ENCODE data around the gene EML4. TPM values are rescaled to one million over a fixed set of nuclear protein-coding genes. Genes with fewer than 3 reads are reported as not detected.

The EML4 gene
- total RNA-seq, 1 experiment from 2014 or later = 52.0 TPM

GRCh38 chr2:42298132-42298531 lies 129.0 kb downstream of the EML4 start:
- no peaks in the 10 kb centered on the region for H3K4me1 ChIP-seq (replicated peaks; ENCODE audit: insufficient read depth)
- no peak overlapping the region for H3K4me2 ChIP-seq
- no peaks in the 10 kb centered on the region for H3K27me3 ChIP-seq (ENCODE audit: insufficient read depth, low read depth)
- intact Hi-C loops (cut with micrococcal nuclease; ENCODE audit: unreplicated experiment) = no loop called here
- no peaks in the 10 kb centered on the region for H3F3A ChIP-seq (ENCODE audit: insufficient read depth, low read depth)
- H3K36me3 ChIP-seq (ENCODE audit: low read depth) = peaks cover 26% of the 10 kb centered on the region
- ChIA-PET POLR2A (ENCODE audit: unreplicated experiment) (no interaction called here), CTCF (no interaction called here)
- H3K4me3 ChIP-seq = no peak overlapping the region
- BruUV-seq (replicated peaks) = no TSS peak
- TF ChIP-seq EZH2 (IDR thresholded peaks at IDR 0.05; ENCODE audit: low read depth) = no peak
- TF ChIP-seq, protein P1, sequence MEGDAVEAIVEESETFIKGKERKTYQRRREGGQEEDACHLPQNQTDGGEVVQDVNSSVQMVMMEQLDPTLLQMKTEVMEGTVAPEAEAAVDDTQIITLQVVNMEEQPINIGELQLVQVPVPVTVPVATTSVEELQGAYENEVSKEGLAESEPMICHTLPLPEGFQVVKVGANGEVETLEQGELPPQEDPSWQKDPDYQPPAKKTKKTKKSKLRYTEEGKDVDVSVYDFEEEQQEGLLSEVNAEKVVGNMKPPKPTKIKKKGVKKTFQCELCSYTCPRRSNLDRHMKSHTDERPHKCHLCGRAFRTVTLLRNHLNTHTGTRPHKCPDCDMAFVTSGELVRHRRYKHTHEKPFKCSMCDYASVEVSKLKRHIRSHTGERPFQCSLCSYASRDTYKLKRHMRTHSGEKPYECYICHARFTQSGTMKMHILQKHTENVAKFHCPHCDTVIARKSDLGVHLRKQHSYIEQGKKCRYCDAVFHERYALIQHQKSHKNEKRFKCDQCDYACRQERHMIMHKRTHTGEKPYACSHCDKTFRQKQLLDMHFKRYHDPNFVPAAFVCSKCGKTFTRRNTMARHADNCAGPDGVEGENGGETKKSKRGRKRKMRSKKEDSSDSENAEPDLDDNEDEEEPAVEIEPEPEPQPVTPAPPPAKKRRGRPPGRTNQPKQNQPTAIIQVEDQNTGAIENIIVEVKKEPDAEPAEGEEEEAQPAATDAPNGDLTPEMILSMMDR (conservative IDR thresholded peaks at IDR 0.05) = no peak
- no peak overlapping the region for H2AFZ ChIP-seq
- no peak overlapping the region for H3K27ac ChIP-seq
- H4K20me1 ChIP-seq (ENCODE audit: insufficient read depth) = no peaks in the 10 kb centered on the region
- DNase-seq = no peak
- no peaks in the 10 kb centered on the region for H3K79me2 ChIP-seq (ENCODE audit: low read depth)
- H3K9me2 ChIP-seq (ENCODE audit: insufficient read depth) = no peaks in the 10 kb centered on the region
- H3K9me3 ChIP-seq (ENCODE audit: insufficient read depth, low read depth) = no peaks in the 10 kb centered on the region

DNA sequence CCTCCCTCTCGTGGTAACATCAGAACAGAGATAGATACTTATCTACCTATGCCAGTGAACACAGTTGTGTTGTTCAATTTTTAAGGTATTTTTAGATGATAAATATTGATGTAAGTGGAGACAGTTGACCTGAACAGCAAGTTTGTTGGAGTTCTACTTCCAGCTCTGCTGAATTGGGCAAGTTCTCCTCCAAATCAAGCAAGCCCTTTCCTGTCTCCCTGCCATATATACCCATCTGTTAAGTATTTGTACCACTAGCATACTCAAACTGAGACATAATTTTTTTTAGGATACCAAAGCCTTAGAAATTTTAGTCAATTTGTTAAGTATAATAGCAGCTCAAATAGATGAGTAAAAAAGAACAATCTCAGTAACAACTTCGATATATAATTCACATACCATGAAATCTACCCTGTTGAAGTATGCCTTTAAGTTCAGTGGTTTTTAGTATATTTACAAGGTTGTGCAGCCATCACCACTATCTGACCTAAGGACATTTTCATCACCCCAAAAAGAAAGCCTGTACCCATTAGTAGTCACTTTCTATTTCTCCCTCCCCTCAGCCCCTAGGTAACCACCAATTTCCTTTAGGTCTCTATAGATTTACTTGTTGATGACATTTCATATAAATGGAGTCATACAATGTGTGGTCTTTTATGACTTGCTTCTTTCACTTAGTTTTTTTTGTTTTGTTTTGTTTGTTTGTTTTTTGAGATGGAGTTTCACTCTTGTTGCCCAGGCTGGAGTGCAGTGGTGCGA lies 130.0 kb downstream of the EML4 start:
- TF ChIP-seq, protein P1 (conservative IDR thresholded peaks at IDR 0.05) = no peak
- TF ChIP-seq EZH2 (IDR thresholded peaks at IDR 0.05; ENCODE audit: low read depth) = no peak
- H2AFZ ChIP-seq = no peak overlapping the region
- no TSS peak for BruUV-seq (replicated peaks)
- ChIA-PET POLR2A (ENCODE audit: unreplicated experiment) (no interaction called here), CTCF (no interaction called here)
- intact Hi-C loops (cut with micrococcal nuclease; ENCODE audit: unreplicated experiment) = no loop called here
- H3K27me3 ChIP-seq (ENCODE audit: insufficient read depth, low read depth) = no peaks in the 10 kb centered on the region
- no peaks in the 10 kb centered on the region for H4K20me1 ChIP-seq (ENCODE audit: insufficient read depth)
- H3K9me3 ChIP-seq (ENCODE audit: insufficient read depth, low read depth) = no peaks in the 10 kb centered on the region
- no peaks in the 10 kb centered on the region for H3F3A ChIP-seq (ENCODE audit: insufficient read depth, low read depth)
- no peak overlapping the region for H3K4me2 ChIP-seq
- H3K4me1 ChIP-seq (replicated peaks; ENCODE audit: insufficient read depth) = no peaks in the 10 kb centered on the region
- no peak overlapping the region for H3K4me3 ChIP-seq
- H3K9me2 ChIP-seq (ENCODE audit: insufficient read depth) = no peaks in the 10 kb centered on the region
- H3K79me2 ChIP-seq (ENCODE audit: low read depth) = no peaks in the 10 kb centered on the region
- H3K36me3 ChIP-seq (ENCODE audit: low read depth) = peaks cover 33% of the 10 kb centered on the region
- H3K27ac ChIP-seq = no peak overlapping the region
- DNase-seq = no peak

DNA sequence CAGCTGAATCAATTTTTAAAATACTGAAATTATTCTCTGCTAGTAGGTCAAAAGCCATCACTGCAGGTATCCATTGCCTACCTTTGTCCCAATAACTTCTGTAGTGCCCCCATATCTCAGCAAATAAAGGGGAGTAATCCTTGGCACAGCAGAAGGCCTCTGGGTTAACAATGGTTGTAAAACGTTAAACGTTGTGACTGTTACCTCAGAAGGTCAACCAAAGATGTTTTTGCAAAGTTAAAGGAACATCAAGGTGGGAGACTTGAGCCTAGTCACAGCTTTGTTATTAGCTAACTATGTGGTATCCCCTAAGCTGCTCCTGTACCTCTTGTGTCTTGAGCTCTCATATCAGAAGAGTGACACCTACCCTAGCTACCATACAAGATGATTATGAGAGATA lies 131.4 kb downstream of the EML4 start:
- no TSS peak for BruUV-seq (replicated peaks)
- TF ChIP-seq, protein P1 (conservative IDR thresholded peaks at IDR 0.05) = no peak
- no peak for TF ChIP-seq EZH2 (IDR thresholded peaks at IDR 0.05; ENCODE audit: low read depth)
- ChIA-PET POLR2A (ENCODE audit: unreplicated experiment) (no interaction called here), CTCF (no interaction called here)
- H3K4me2 ChIP-seq = no peak overlapping the region
- DNase-seq = no peak
- no peaks in the 10 kb centered on the region for H3K4me1 ChIP-seq (replicated peaks; ENCODE audit: insufficient read depth)
- no peaks in the 10 kb centered on the region for H3K27me3 ChIP-seq (ENCODE audit: insufficient read depth, low read depth)
- intact Hi-C loops (cut with micrococcal nuclease; ENCODE audit: unreplicated experiment) = no loop called here
- no peaks in the 10 kb centered on the region for H3K9me2 ChIP-seq (ENCODE audit: insufficient read depth)
- H3K27ac ChIP-seq = no peak overlapping the region
- H3K4me3 ChIP-seq = no peak overlapping the region
- H4K20me1 ChIP-seq (ENCODE audit: insufficient read depth) = no peaks in the 10 kb centered on the region
- no peaks in the 10 kb centered on the region for H3F3A ChIP-seq (ENCODE audit: insufficient read depth, low read depth)
- H3K79me2 ChIP-seq (ENCODE audit: low read depth) = no peaks in the 10 kb centered on the region
- H3K9me3 ChIP-seq (ENCODE audit: insufficient read depth, low read depth) = no peaks in the 10 kb centered on the region
- H2AFZ ChIP-seq = no peak overlapping the region
- H3K36me3 ChIP-seq (ENCODE audit: low read depth) = peaks cover 31% of the 10 kb centered on the region
